ENCODE data around the gene PCDHGB6.
"Not testable (repeated sequence)": the region's sequence is repeated elsewhere in the genome, so short reads cannot be mapped to it uniquely, and the experiment has no call there.

Gene PCDHGB6

DNA sequence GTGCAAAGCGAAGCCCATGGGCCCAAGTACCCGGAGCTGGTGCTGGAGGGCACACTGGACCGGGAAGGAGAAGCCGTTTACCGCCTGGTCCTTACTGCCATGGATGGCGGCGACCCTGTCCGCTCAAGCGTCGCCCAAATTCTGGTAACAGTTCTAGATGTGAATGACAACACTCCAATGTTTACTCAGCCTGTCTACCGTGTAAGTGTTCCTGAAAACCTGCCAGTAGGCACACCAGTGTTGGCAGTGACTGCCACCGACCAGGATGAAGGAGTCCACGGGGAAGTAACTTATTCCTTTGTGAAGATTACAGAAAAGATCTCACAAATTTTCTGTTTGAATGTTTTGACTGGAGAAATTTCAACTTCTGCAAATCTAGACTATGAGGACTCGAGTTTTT lies 33.2 kb upstream of the PCDHGB6 start:
- Histone ChIP-seq H3K9ac (ENCODE audit: low read depth, low read length) (no peak overlapping the region), H3K36me3 (ENCODE audit: insufficient read depth, low read depth, low read length) (no peaks in the 10 kb centered on the region), H3K27me3 (ENCODE audit: insufficient read depth, low read length) (no peaks in the 10 kb centered on the region), H3K4me1 (ENCODE audit: insufficient read depth, low read length) (no peaks in the 10 kb centered on the region), H3K27ac (ENCODE audit: low read length) (no peak overlapping the region), H3K9me3 (ENCODE audit: insufficient read depth, low read depth, low read length) (peaks cover 76% of the 10 kb centered on the region), H3K4me3 (ENCODE audit: low read length) (no peak overlapping the region)

DNA sequence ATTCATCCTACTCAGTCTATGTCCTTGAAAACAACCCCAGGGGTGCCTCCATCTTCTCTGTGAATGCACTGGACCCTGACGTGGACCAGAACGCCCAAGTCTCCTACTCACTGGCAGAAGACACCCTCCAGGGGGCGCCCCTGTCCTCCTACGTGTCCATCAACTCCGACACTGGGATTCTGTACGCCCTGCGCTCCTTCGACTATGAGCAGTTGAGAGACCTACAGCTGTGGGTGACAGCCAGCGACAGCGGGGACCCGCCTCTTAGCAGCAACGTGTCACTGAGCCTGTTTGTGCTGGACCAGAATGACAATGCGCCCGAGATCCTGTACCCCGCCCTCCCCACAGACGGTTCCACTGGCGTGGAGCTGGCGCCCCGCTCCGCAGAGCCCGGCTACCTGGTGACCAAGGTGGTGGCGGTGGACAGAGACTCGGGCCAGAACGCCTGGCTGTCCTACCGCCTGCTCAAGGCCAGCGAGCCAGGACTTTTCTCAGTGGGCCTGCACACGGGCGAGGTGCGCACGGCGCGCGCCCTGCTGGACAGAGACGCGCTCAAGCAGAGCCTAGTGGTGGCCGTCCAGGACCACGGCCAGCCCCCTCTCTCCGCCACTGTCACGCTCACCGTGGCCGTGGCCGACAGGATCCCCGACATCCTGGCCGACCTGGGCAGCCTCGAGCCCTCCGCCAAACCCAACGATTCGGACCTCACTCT lies 32.2 kb upstream of the PCDHGB6 start:
- peaks cover 67% of the 10 kb centered on the region for H3K9me3 ChIP-seq (ENCODE audit: insufficient read depth, low read depth, low read length)
- H3K36me3 ChIP-seq (ENCODE audit: insufficient read depth, low read depth, low read length); H3K4me3 ChIP-seq (ENCODE audit: low read length); H3K27ac ChIP-seq (ENCODE audit: low read length); H3K4me1 ChIP-seq (ENCODE audit: insufficient read depth, low read length); H3K9ac ChIP-seq (ENCODE audit: low read depth, low read length); H3K27me3 ChIP-seq (ENCODE audit: insufficient read depth, low read length): not testable (repeated sequence)

- Histone ChIP-seq H3K36me3 (ENCODE audit: insufficient read depth, low read depth, low read length) (no peaks in the 10 kb centered on the region), H3K9ac (ENCODE audit: low read depth, low read length) (no peak within 1 kb of the TSS), H3K4me1 (ENCODE audit: insufficient read depth, low read length) (no peaks in the 10 kb centered on the region)
Measured at GRCh38 chr5:141382469-141383294, 25.1 kb upstream of the PCDHGB6 start, which contains the start of gene PCDHGA7. Gene PCDHGA7 (plus strand): TSS chr5:141382742. CDS start chr5:141382900, 158 bp downstream.

DNA sequence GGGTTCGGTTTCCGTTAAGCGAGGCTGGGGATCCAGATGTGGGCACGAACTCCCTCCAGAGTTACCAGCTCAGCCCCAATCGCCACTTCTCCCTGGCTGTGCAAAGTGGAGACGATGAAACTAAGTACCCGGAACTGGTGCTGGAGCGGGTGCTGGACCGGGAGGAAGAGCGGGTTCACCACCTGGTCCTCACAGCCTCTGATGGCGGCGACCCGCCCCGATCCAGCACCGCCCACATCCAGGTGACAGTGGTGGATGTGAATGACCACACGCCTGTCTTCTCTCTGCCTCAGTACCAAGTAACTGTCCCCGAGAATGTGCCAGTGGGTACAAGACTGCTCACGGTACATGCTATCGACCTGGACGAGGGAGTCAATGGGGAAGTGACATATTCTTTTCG lies 24.5 kb upstream of the PCDHGB6 start:
- H3K27me3 ChIP-seq (ENCODE audit: insufficient read depth, low read length), result no peaks in the 10 kb centered on the region
- H3K36me3 ChIP-seq (ENCODE audit: insufficient read depth, low read depth, low read length), result no peaks in the 10 kb centered on the region
- H3K4me3 ChIP-seq (ENCODE audit: low read length), result no peak overlapping the region
- no peak overlapping the region for H3K9ac ChIP-seq (ENCODE audit: low read depth, low read length)
- H3K4me1 ChIP-seq (ENCODE audit: insufficient read depth, low read length), result no peaks in the 10 kb centered on the region
- no peak overlapping the region for H3K27ac ChIP-seq (ENCODE audit: low read length)
- peaks cover 57% of the 10 kb centered on the region for H3K9me3 ChIP-seq (ENCODE audit: insufficient read depth, low read depth, low read length)

More at GRCh38 chr5:141382469-141383294, 25.1 kb upstream of the PCDHGB6 start, which contains the start of gene PCDHGA7:
- Histone ChIP-seq H3K27me3 (ENCODE audit: insufficient read depth, low read length) (no peaks in the 10 kb centered on the region), H3K27ac (ENCODE audit: low read length) (no peak within 1 kb of the TSS), H3K4me3 (ENCODE audit: low read length) (no peak within 1 kb of the TSS), H3K9me3 (ENCODE audit: insufficient read depth, low read depth, low read length) (peaks cover 54% of the 10 kb centered on the region)

- Histone ChIP-seq H3K9me3 (ENCODE audit: insufficient read depth, low read depth, low read length) (peaks cover 65% of the 10 kb centered on the region), H3K36me3 (ENCODE audit: insufficient read depth, low read depth, low read length) (no peaks in the 10 kb centered on the region), H3K4me3 (ENCODE audit: low read length) (no peak overlapping the region), H3K27me3 (ENCODE audit: insufficient read depth, low read length) (no peaks in the 10 kb centered on the region), H3K27ac (ENCODE audit: low read length) (no peak overlapping the region), H3K9ac (ENCODE audit: low read depth, low read length) (no peak overlapping the region), H3K4me1 (ENCODE audit: insufficient read depth, low read length) (no peaks in the 10 kb centered on the region)
Measured at GRCh38 chr5:141384471-141385267, 23.2 kb upstream of the PCDHGB6 start.

- not testable (repeated sequence) for H3K4me1 ChIP-seq (ENCODE audit: insufficient read depth, low read length); H3K36me3 ChIP-seq (ENCODE audit: insufficient read depth, low read depth, low read length); H3K27ac ChIP-seq (ENCODE audit: low read length); H3K27me3 ChIP-seq (ENCODE audit: insufficient read depth, low read length); H3K9ac ChIP-seq (ENCODE audit: low read depth, low read length)
- peaks cover 74% of the 10 kb centered on the region for H3K9me3 ChIP-seq (ENCODE audit: insufficient read depth, low read depth, low read length)
- H3K4me3 ChIP-seq (ENCODE audit: low read length), result peak within 1 kb of the TSS; percentile 26; the same call in 1 of the 2 replicates
Measured at GRCh38 chr5:141387557-141388311, 20.1 kb upstream of the PCDHGB6 start, which contains the start of gene PCDHGB4. Gene PCDHGB4 (plus strand): TSS chr5:141387698. CDS start chr5:141387885, 187 bp downstream.

- no peaks in the 10 kb centered on the region for H3K36me3 ChIP-seq (ENCODE audit: insufficient read depth, low read depth, low read length)
- no peaks in the 10 kb centered on the region for H3K27me3 ChIP-seq (ENCODE audit: insufficient read depth, low read length)
- H3K4me1 ChIP-seq (ENCODE audit: insufficient read depth, low read length), result no peaks in the 10 kb centered on the region
- no peak overlapping the region for H3K9ac ChIP-seq (ENCODE audit: low read depth, low read length)
- peaks cover 74% of the 10 kb centered on the region for H3K9me3 ChIP-seq (ENCODE audit: insufficient read depth, low read depth, low read length)
- H3K27ac ChIP-seq (ENCODE audit: low read length), result no peak overlapping the region
- H3K4me3 ChIP-seq (ENCODE audit: low read length), result no peak overlapping the region; the same call in 1 of the 2 replicates
Measured at GRCh38 chr5:141388661-141389060, 19.2 kb upstream of the PCDHGB6 start.

GRCh38 chr5:141389153-141390042 lies 18.4 kb upstream of the PCDHGB6 start:
- Histone ChIP-seq H3K27ac (ENCODE audit: low read length) (no peak overlapping the region), H3K9me3 (ENCODE audit: insufficient read depth, low read depth, low read length) (peaks cover 74% of the 10 kb centered on the region), H3K9ac (ENCODE audit: low read depth, low read length) (no peak overlapping the region), H3K36me3 (ENCODE audit: insufficient read depth, low read depth, low read length) (no peaks in the 10 kb centered on the region), H3K4me3 (ENCODE audit: low read length) (no peak overlapping the region), H3K27me3 (ENCODE audit: insufficient read depth, low read length) (no peaks in the 10 kb centered on the region), H3K4me1 (ENCODE audit: insufficient read depth, low read length) (no peaks in the 10 kb centered on the region)

DNA sequence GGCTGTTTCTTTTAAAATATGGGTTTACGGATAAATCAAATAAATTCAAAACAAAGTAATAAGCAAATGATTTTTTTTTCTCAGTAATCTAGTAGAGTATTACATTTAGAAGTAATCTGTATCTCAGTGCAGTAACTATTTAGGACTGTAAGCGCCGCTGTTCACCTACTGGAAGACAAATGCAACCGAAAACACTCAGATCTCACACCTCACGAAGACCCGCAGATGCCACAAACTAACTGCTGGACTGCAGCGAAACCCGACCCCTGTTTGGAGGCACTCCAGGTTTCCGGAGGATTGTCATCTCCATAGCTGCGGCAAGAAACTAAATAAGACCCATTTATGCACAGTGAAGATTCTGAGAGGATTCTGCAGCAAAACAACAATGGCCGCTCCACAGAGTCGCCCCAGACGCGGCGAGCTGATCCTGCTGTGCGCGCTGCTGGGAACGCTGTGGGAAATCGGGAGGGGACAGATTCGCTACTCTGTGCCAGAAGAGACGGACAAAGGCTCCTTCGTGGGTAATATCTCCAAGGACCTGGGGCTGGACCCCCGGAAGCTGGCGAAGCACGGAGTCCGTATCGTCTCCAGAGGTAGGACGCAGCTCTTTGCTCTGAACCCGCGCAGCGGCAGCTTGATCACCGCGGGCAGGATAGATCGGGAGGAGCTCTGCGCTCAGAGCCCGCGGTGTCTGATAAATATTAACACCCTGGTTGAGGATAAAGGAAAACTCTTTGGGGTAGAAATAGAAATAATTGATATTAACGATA lies 15.2 kb upstream of the PCDHGB6 start, which contains the start of gene PCDHGA8:
Gene PCDHGA8 (plus strand): TSS at position 205 of the 770 bp plus-strand sequence. CDS start 181 bp downstream, at position 386.
- Histone ChIP-seq H3K27me3 (ENCODE audit: insufficient read depth, low read length) (no peaks in the 10 kb centered on the region), H3K4me3 (ENCODE audit: low read length) (no peak within 1 kb of the TSS; the same call in 1 of the 2 replicates), H3K36me3 (ENCODE audit: insufficient read depth, low read depth, low read length) (no peaks in the 10 kb centered on the region), H3K9ac (ENCODE audit: low read depth, low read length) (no peak within 1 kb of the TSS), H3K9me3 (ENCODE audit: insufficient read depth, low read depth, low read length) (peaks cover 86% of the 10 kb centered on the region), H3K27ac (ENCODE audit: low read length) (no peak within 1 kb of the TSS), H3K4me1 (ENCODE audit: insufficient read depth, low read length) (no peaks in the 10 kb centered on the region)

GRCh38 chr5:141393267-141393666 lies 14.6 kb upstream of the PCDHGB6 start:
- H3K4me3 ChIP-seq (ENCODE audit: low read length), result no peak overlapping the region; the same call in 1 of the 2 replicates
- no peak overlapping the region for H3K9ac ChIP-seq (ENCODE audit: low read depth, low read length)
- no peaks in the 10 kb centered on the region for H3K27me3 ChIP-seq (ENCODE audit: insufficient read depth, low read length)
- H3K4me1 ChIP-seq (ENCODE audit: insufficient read depth, low read length), result no peaks in the 10 kb centered on the region
- H3K36me3 ChIP-seq (ENCODE audit: insufficient read depth, low read depth, low read length), result no peaks in the 10 kb centered on the region
- H3K9me3 ChIP-seq (ENCODE audit: insufficient read depth, low read depth, low read length), result peaks cover 85% of the 10 kb centered on the region
- H3K27ac ChIP-seq (ENCODE audit: low read length), result no peak overlapping the region
